B cell (primary cell): ENCODE measurements around the gene ZSCAN1. TPM values are rescaled to one million over a fixed set of nuclear protein-coding genes. Genes with fewer than 3 reads are reported as not detected.

Source experiments
- ATAC-seq: fragments of 200-7000 bp; cut with Tn5 transposase; one replicate; pipeline ENCODE4 v1.10.0; 2021; ENCODE audit warnings: low read depth, mild to moderate bottlenecking, moderate number of reproducible peaks, moderate library complexity
- CTCF ChIA-PET: fragments of 350-600 bp; sonication (Branson Sonifier 250); formaldehyde crosslinking; loops from one replicate; lab custom pipeline; 2021; ENCODE audit warnings: antibody characterized with exemption, inconsistent platforms; lab: Charles Lee
- POLR2A ChIA-PET: fragments of 350-600 bp; sonication (Branson Sonifier 250); formaldehyde crosslinking; loops from one replicate; lab custom pipeline; 2021; ENCODE audit warnings: antibody characterized with exemption; lab: Charles Lee
- DNase-seq: peaks from one replicate; pipeline ENCODE4 v3.0.0; 2013
- H2AFZ ChIP-seq: 2 replicates; pipeline ENCODE4 v1.6.1; 2012; ENCODE audit warnings: mild to moderate bottlenecking, low read depth, low read length; ENCODE audit not compliant: insufficient read depth, poor library complexity, severe bottlenecking
- H3K27ac ChIP-seq, 2 donors: 1 replicate in 1 of 2; 2 replicates in 1 of 2; pipeline ENCODE4 v1.5.1; 2012 to 2013; ENCODE audit warnings: low read length in 2 of 2, mild to moderate bottlenecking in 2 of 2, moderate library complexity in 1 of 2
- H3K27me3 ChIP-seq, 4 experiments: fragments of 200-600 bp in 1 of 4; sonication (generic) in 1 of 4; replicated peaks in 1 of 4; 1 replicate in 2 of 4; 2 replicates in 2 of 4; pipeline versions ENCODE4 v1.6.1 to v1.7.0; 2013 to 2016; ENCODE audit warnings: low read length in 3 of 4, mild to moderate bottlenecking in 2 of 4, mixed read lengths in 1 of 4, moderate library complexity in 1 of 4; ENCODE audit not compliant: insufficient read depth in 4 of 4, control insufficient read depth in 3 of 4; ENCODE audit errors: control extremely low read depth in 1 of 4
- H3K36me3 ChIP-seq, 2 experiments: replicated peaks in 1 of 2; 1 replicate in 1 of 2; 2 replicates in 1 of 2; pipeline versions ENCODE4 v1.6.1 to v1.7.1; 2013; ENCODE audit warnings: low read length in 1 of 2; ENCODE audit not compliant: insufficient read depth in 2 of 2, control insufficient read depth in 1 of 2; ENCODE audit errors: control extremely low read depth in 1 of 2, extremely low read depth in 1 of 2
- H3K4me1 ChIP-seq, 2 donors: fragments of 200-600 bp in 1 of 2; sonication (generic) in 1 of 2; 1 replicate in 1 of 2; 2 replicates in 1 of 2; pipeline versions ENCODE4 v1.5.1 to v1.6.1; 2013 to 2017; ENCODE audit warnings: low read length in 2 of 2; ENCODE audit not compliant: control insufficient read depth in 2 of 2, insufficient read depth in 2 of 2
- H3K4me2 ChIP-seq: replicated peaks from 2 replicates; pipeline ENCODE3; 2012; ENCODE audit warnings: mild to moderate bottlenecking, low read depth, low read length; ENCODE audit not compliant: poor library complexity, severe bottlenecking
- H3K4me3 ChIP-seq, 5 experiments: fragments of 200-600 bp in 1 of 5; sonication (generic) in 1 of 5; 1 replicate in 3 of 5; 2 replicates in 2 of 5; pipeline versions ENCODE4 v1.5.1 to v1.7.0; 2011 to 2016; ENCODE audit warnings: low read length in 4 of 5, mild to moderate bottlenecking in 4 of 5, low read depth in 2 of 5, control low read depth in 1 of 5, moderate library complexity in 1 of 5; ENCODE audit not compliant: insufficient read depth in 1 of 5; ENCODE audit errors: control extremely low read depth in 1 of 5, extremely low read depth in 1 of 5
- H3K79me2 ChIP-seq: fragments of 200-600 bp; sonication (generic); one replicate; pipeline ENCODE4 v1.6.0; 2016; ENCODE audit warnings: low read length; ENCODE audit not compliant: control insufficient read depth, insufficient read depth
- H3K9ac ChIP-seq: fragments of 200-600 bp; sonication (generic); 2 replicates; pipeline ENCODE4 v1.6.1; 2017; ENCODE audit warnings: mild to moderate bottlenecking, low read length, moderate library complexity
- H3K9me3 ChIP-seq, 3 donors: one replicate each; pipeline versions ENCODE4 v1.6.1 to v1.7.1; 2013; ENCODE audit warnings: low read length in 2 of 3; ENCODE audit not compliant: control insufficient read depth in 2 of 3, insufficient read depth in 1 of 3; ENCODE audit errors: control extremely low read depth in 1 of 3
- H4K20me1 ChIP-seq: 2 replicates; pipeline ENCODE4 v1.6.0; 2012; ENCODE audit warnings: mild to moderate bottlenecking, low read length; ENCODE audit not compliant: insufficient read depth, control insufficient read depth, poor library complexity, severe bottlenecking
- H3K27ac Mint-ChIP-seq: one replicate; pipeline ENCODE4 v1.8.0; 2021; ENCODE audit warnings: mixed read lengths
- H3K27me3 Mint-ChIP-seq: one replicate; pipeline ENCODE4 v1.8.0; 2021; ENCODE audit warnings: mixed read lengths
- H3K4me1 Mint-ChIP-seq: one replicate; pipeline ENCODE4 v1.8.0; 2021; ENCODE audit warnings: mixed read lengths
- H3K4me3 Mint-ChIP-seq: one replicate; pipeline ENCODE4 v1.8.0; 2021; ENCODE audit warnings: mixed read lengths
- H3K9me3 Mint-ChIP-seq: one replicate; pipeline ENCODE4 v1.8.0; 2022; ENCODE audit warnings: mixed read lengths; ENCODE audit not compliant: insufficient read depth
- EZH2 ChIP-seq: IDR thresholded peaks from 2 replicates; pipeline ENCODE4 v1.6.1; 2012; ENCODE audit warnings: borderline replicate concordance, low read depth, mild to moderate bottlenecking, moderate library complexity, low read length; ENCODE audit not compliant: insufficient read depth, poor library complexity, severe bottlenecking
- WGBS: methylation state at CpG from one replicate; pipeline ENCODE4 v1.1.5; 2013; ENCODE audit warnings: missing lambda C conversion rate; ENCODE audit not compliant: insufficient coverage; 5-methylcytosine and 5-hydroxymethylcytosine counted together
- intact Hi-C: fragments of 100-400 bp; cut with micrococcal nuclease; formaldehyde crosslinking; loops from one replicate; pipeline ENCODE4 v1.10.0; 2022
- polyA plus RNA-seq: library from polyadenylated mRNA; depleted of rRNA; stranded (reverse); fragments of >200 nt; gene quantifications from 2 replicates; pipeline ENCODE4 v1.2.3, GENCODE V29; 2012
- total RNA-seq, 2 donors: library from RNA; stranded (reverse); fragments of 120-200 nt in 1 of 2; gene quantifications; 1 replicate in 1 of 2; 2 replicates in 1 of 2; pipeline versions ENCODE4 v1.2.3 to v1.2.4, GENCODE V29; 2013 to 2022
- TF ChIP-seq, protein P1 (sequence below): fragments of 200-600 bp; IDR thresholded peaks from one replicate; pipeline ENCODE4 v1.8.0; 2022; ENCODE audit warnings: antibody characterized with exemption, mild to moderate bottlenecking

ZSCAN1 gene
- total and polyA plus RNA-seq, 2 donors (not counting 1 experiment from before 2014, with no cell fraction given), result 0.13 TPM; not detected in 1

DNA sequence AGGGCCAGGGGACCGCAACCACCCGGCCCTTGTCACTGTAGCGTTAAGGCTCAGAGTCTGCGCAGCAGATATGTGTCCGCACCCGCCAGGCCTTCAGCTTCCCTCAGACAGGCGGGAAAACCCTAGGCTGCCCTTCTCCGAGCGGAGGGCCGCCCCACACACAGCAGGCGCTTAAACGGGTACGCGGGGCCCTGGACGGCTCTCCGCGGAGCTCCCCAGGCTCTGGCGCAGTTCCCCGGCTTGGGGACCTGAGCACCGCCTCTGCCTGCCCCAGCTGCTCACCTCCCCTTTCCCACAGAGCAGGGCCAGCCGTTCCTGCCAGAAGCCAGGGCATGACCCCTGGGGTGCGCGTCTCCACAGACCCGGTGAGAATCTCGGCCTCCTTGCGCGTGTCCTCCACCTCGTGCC lies 25.9 kb downstream of the ZSCAN1 start:
- Histone ChIP-seq H3K4me1 (peaks cover 8 to 16% of the 10 kb centered on the region in 2 donors), H3K27ac (peak overlapping the region; percentile 87 to 92), H3K9me3 (peaks cover 0 to 83% (median 12%) of the 10 kb centered on the region in 3 donors), H3K27me3 (peaks cover 0 to 4% (median 2%) of the 10 kb centered on the region in 4 experiments), H3K79me2 (peaks cover 5% of the 10 kb centered on the region), H3K9ac (peak overlapping the region; percentile 82), H4K20me1 (no peaks in the 10 kb centered on the region), H3K4me2 (peak overlapping the region; percentile 87), H3K4me3 (peak overlapping the region in 4 of 5 experiments; percentile 59 to 81 (median 65)), H3K36me3 (peaks cover 0 to 3% of the 10 kb centered on the region in 2 experiments), H2AFZ (peak overlapping the region; percentile 85)
- Mint-ChIP-seq H3K27me3 (peaks cover 13% of the 10 kb centered on the region), H3K9me3 (peaks cover 5% of the 10 kb centered on the region), H3K27ac (peak overlapping the region; percentile 59), H3K4me1 (peaks cover 14% of the 10 kb centered on the region), H3K4me3 (peak overlapping the region; percentile 86)
- POLR2A ChIA-PET, result interaction anchor here (1.9 kb wide), 1 partner anchor 57 kb away, joined by 7 read pairs; the partner anchor contains the start of gene ZNF606
- DNase-seq (no peak), ATAC-seq (no peak)
- intact Hi-C loops, result loop anchor here (1.0 kb wide), 3 partner anchors 39 to 96 kb away; partner anchors contain the start of genes ZNF606 and ZSCAN18
- TF ChIP-seq EZH2, result no peak
- TF ChIP-seq, protein P1, sequence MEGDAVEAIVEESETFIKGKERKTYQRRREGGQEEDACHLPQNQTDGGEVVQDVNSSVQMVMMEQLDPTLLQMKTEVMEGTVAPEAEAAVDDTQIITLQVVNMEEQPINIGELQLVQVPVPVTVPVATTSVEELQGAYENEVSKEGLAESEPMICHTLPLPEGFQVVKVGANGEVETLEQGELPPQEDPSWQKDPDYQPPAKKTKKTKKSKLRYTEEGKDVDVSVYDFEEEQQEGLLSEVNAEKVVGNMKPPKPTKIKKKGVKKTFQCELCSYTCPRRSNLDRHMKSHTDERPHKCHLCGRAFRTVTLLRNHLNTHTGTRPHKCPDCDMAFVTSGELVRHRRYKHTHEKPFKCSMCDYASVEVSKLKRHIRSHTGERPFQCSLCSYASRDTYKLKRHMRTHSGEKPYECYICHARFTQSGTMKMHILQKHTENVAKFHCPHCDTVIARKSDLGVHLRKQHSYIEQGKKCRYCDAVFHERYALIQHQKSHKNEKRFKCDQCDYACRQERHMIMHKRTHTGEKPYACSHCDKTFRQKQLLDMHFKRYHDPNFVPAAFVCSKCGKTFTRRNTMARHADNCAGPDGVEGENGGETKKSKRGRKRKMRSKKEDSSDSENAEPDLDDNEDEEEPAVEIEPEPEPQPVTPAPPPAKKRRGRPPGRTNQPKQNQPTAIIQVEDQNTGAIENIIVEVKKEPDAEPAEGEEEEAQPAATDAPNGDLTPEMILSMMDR, result no peak
- CTCF ChIA-PET, result no interaction called here
- 36% methylated on average over 28 of the region's 28 CpGs for WGBS

DNA sequence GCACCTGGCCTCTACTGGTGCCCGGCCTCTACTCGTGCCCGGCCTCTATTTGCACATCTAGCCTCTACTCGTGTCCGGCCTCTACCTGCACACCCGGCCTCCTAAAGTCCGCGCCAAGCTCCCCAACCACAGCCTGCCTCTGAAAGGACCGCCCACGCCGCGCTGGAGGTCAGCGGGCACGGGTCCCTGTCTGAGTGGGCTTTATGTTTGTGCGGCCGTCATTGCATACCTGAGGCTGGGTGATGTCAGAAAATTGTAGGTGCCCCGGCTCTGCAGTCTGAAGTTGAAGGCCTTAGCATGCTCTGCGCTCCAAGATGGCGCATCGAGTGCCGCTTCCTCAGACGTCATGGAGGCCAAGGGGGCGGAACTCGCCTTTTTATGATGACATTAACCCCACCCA lies 26.4 kb downstream of the ZSCAN1 start:
- ATAC-seq (no peak), DNase-seq (no peak)
- 91% methylated on average over 12 of the region's 24 CpGs for WGBS
- no peaks in the 10 kb centered on the region for H4K20me1 ChIP-seq
- POLR2A ChIA-PET, result no interaction called here
- Mint-ChIP-seq H3K4me3 (peak overlapping the region; percentile 71), H3K9me3 (peaks cover 5% of the 10 kb centered on the region), H3K4me1 (peaks cover 12% of the 10 kb centered on the region), H3K27ac (peak overlapping the region; percentile 32), H3K27me3 (peaks cover 10% of the 10 kb centered on the region)
- no peak overlapping the region for H3K27ac ChIP-seq
- H3K4me1 ChIP-seq, result peaks cover 8 to 16% of the 10 kb centered on the region in 2 donors
- peak overlapping the region; percentile 87 for H3K4me2 ChIP-seq
- H3K27me3 ChIP-seq, result peaks cover 0 to 4% (median 0%) of the 10 kb centered on the region in 4 experiments
- peaks cover 4 to 80% (median 13%) of the 10 kb centered on the region in 3 donors for H3K9me3 ChIP-seq
- no peak overlapping the region for H3K4me3 ChIP-seq
- TF ChIP-seq EZH2, result no peak
- TF ChIP-seq, protein P1, result no peak
- intact Hi-C loops, result no loop called here
- peaks cover 5% of the 10 kb centered on the region for H3K79me2 ChIP-seq
- H2AFZ ChIP-seq, result no peak overlapping the region
- CTCF ChIA-PET, result no interaction called here
- H3K36me3 ChIP-seq, result peaks cover 3% of the 10 kb centered on the region in 2 experiments
- peak overlapping the region; percentile 82 for H3K9ac ChIP-seq
